ENCODE data around the gene RMND1.

The RMND1 gene

DNA sequence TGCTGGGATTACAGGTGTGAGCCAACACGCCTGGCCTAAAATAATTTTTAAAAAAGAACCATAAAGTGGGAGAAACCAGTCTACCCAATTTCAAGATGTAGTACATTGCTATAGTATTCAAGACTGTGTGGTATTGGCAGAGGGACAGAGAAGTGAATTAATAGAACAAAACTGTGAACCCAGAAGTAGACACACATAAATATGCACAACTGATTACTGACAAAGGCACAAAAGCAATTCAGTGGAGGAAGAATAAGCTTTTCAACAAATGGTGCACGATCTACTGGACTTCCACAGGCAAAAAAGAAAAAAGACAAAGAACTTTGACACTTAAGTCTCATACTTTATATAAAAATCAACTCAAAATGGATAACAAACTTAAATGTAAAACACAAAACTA, 76.1 kb downstream of the RMND1 start:
- H3K27ac ChIP-seq = no peak overlapping the region
- TF ChIP-seq, protein P1, sequence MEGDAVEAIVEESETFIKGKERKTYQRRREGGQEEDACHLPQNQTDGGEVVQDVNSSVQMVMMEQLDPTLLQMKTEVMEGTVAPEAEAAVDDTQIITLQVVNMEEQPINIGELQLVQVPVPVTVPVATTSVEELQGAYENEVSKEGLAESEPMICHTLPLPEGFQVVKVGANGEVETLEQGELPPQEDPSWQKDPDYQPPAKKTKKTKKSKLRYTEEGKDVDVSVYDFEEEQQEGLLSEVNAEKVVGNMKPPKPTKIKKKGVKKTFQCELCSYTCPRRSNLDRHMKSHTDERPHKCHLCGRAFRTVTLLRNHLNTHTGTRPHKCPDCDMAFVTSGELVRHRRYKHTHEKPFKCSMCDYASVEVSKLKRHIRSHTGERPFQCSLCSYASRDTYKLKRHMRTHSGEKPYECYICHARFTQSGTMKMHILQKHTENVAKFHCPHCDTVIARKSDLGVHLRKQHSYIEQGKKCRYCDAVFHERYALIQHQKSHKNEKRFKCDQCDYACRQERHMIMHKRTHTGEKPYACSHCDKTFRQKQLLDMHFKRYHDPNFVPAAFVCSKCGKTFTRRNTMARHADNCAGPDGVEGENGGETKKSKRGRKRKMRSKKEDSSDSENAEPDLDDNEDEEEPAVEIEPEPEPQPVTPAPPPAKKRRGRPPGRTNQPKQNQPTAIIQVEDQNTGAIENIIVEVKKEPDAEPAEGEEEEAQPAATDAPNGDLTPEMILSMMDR (IDR thresholded peaks at IDR 0.05) = no peak
- no peak for TF ChIP-seq ZFX (IDR thresholded peaks at IDR 0.05; ENCODE audit: borderline replicate concordance)

DNA sequence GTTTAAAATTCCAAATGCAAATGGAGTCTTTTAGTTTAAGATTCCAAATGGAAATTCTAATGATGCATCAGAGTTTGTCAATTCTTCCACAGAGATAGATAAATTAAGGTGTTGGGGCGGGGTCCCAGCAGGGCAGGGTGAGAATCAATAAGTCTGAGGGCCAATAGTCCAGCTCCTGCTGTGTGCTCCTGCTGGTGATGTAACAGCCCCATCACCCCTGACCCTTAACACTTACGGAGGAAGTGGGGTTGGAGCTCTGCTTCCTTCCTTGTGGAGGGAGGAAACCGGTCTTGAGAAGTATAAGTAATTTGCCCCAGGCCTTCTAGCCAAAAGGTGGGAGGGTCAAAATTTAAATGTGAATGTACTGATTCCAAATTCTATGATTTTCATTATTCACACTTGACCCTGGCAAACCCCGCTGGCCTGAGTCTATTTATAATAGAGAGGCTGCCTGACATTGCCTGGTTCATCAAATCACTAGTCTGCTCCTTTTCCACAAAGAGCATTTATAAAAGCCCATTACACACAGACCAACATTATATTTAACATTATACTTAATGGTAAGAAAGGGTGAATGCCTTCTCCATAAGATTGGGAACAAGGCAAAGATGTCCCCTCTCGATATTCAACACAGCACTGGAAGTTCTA, 77.8 kb downstream of the RMND1 start:
- no peak for TF ChIP-seq ZFX (IDR thresholded peaks at IDR 0.05; ENCODE audit: borderline replicate concordance)
- TF ChIP-seq, protein P1 (IDR thresholded peaks at IDR 0.05) = no peak
- peak overlapping the region; percentile 26; the same call in 1 of the 2 replicates for H3K27ac ChIP-seq

DNA sequence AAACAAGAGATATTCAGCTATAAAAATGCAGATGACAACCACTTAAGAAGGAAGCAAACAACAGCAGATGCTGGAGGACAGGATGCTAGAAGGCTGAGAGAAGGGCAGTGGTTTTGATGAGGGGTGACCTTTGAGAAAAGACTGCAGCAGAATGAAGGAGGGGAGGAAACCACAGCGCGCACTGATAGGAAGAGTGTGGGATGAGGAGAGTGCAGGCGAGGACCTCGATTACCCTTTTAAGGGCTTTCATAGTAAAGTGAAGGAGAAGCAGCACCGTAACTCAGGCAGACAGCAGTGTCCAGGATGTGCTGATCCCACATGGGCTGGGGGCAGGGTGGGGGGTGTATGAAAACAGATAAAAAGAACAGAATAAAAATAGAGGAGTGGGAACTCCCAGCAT, 79.8 kb downstream of the RMND1 start:
- TF ChIP-seq, protein P1 (IDR thresholded peaks at IDR 0.05) = no peak
- TF ChIP-seq ZFX (IDR thresholded peaks at IDR 0.05; ENCODE audit: borderline replicate concordance) = no peak
- H3K27ac ChIP-seq = no peak overlapping the region

DNA sequence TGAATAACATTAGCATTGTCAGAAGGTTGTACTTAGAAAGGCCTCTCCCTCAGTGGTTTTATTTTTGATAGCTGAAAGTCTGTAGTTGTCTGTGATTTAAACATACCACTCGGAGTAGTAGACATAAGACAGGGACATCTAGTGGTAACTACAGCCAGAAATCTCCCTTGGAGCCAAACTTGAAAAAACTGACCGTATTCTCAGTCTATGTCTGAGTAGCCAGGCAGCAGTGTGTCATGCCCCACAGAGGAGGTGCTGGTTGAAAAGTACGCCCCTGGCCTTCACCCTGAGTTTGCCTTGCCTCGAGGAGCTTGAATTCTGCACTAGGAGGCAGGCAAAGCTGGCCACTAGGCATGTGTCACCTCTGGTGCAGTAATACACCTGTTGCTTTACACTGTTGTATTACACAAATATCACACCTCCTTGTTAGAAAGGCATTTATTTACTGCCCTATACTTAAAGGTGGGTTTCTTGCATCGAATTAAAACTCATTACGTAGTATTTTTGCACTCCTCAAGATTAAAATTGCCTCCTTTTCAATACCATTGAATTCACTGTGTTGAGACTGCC, 81.3 kb downstream of the RMND1 start:
- H3K27ac ChIP-seq = no peak overlapping the region
- no peak for TF ChIP-seq ZFX (IDR thresholded peaks at IDR 0.05; ENCODE audit: borderline replicate concordance)
- TF ChIP-seq, protein P1 (IDR thresholded peaks at IDR 0.05) = no peak; the same call in 1 of the 2 replicates

DNA sequence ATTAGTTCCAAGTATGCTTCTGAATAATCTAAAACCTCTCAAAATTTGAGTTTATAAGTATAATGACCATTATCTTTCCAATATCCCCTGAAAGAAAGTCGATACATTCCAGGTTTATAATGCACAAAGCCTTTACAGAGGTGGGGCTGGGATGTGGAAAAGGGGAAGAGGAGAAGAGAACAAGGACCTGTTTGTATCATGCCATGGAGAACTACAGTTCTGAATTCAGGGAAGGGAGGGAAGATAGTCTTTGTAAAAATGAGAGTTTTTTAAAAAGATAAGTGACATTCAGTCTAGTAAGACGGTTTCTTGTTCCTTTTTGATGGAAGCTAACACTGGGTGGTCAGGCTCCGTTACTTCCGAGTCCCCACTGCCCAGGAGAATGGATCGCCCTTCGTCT, 86.7 kb downstream of the RMND1 start:
- H3K27ac ChIP-seq = no peak overlapping the region
- no peak for TF ChIP-seq ZFX (IDR thresholded peaks at IDR 0.05; ENCODE audit: borderline replicate concordance)
- TF ChIP-seq, protein P1 (IDR thresholded peaks at IDR 0.05) = no peak

DNA sequence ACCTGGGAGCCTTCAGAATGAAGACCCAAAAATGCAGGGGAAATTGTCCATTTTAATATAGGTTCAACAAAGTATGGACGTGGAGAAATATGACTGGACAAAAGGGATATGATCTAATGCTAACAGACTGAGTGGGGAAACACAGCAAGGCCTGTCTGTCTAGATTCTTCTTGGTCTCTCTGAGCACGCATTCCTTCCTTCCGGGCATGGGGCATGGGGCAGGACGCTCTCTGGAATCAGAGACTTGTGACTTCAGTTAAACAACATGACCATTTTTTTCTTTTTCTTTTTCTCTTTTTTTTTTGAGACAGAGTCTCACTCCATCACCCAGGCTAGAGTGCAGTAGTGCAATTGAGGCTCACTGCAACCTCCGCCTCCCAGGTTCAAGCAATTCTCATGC, 92.4 kb downstream of the RMND1 start:
- TF ChIP-seq, protein P1 (IDR thresholded peaks at IDR 0.05) = no peak
- TF ChIP-seq ZFX (IDR thresholded peaks at IDR 0.05; ENCODE audit: borderline replicate concordance) = no peak

DNA sequence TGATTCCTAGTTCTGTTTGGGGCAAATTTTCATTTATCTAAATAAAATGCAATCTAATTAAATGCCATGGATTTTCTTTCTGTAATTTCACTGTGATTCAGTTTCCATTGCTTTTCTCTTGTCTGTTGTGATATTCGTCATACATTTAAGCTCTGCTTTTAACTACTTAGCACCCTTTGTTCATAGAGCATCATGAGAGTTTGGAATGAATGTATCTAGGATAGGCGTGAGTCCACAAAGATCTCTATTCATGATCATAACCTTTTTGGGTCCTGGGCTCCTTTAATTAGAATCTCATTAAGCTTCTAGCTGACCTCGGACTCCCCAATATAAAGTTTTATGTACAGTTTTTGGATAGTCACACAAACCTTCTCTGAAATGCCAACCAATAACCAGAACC, 93.5 kb downstream of the RMND1 start:
- no peak overlapping the region for H3K27ac ChIP-seq
- TF ChIP-seq ZFX (IDR thresholded peaks at IDR 0.05; ENCODE audit: borderline replicate concordance) = no peak
- TF ChIP-seq, protein P1 (IDR thresholded peaks at IDR 0.05) = no peak

More for the DNA sequence above, 92.4 kb downstream of the RMND1 start:
- no peak overlapping the region for H3K27ac ChIP-seq
